CD4-positive, alpha-beta T cell (primary cell): ENCODE data around the gene FBXO11. TPM values are rescaled to one million over a fixed set of nuclear protein-coding genes. Genes with fewer than 3 reads are reported as not detected.
"Not testable (repeated sequence)": the region's sequence is repeated elsewhere in the genome, so short reads cannot be mapped to it uniquely, and the experiment has no call there.

Experiments
- ATAC-seq: fragments of 200-7000 bp; cut with Tn5 transposase; one replicate; pipeline ENCODE4 v1.10.0; 2022; ENCODE audit warnings: mild to moderate bottlenecking; ENCODE audit not compliant: poor library complexity
- CTCF ChIA-PET: fragments of 350-600 bp; sonication (Branson Sonifier 250); formaldehyde crosslinking; loops from one replicate; lab custom pipeline; 2021; ENCODE audit warnings: antibody characterized with exemption, inconsistent platforms; lab: Charles Lee
- POLR2A ChIA-PET: fragments of 350-600 bp; sonication (Branson Sonifier 250); formaldehyde crosslinking; loops from one replicate; lab custom pipeline; 2021; ENCODE audit warnings: antibody characterized with exemption, inconsistent platforms; lab: Charles Lee
- DNase-seq, 14 experiments: peaks; one replicate each; pipeline ENCODE4 v3.0.0-alpha.2; 2013 to 2020; ENCODE audit warnings: mixed read lengths in 2 of 14
- H3K27ac ChIP-seq, 2 donors: one replicate each; pipeline versions ENCODE4 v1.5.1 to v1.7.0; 2013; ENCODE audit warnings: low read length in 2 of 2, low read depth in 1 of 2, mild to moderate bottlenecking in 1 of 2
- H3K27me3 ChIP-seq, 2 experiments: 1 replicate in 1 of 2; 2 replicates in 1 of 2; pipeline versions ENCODE4 v1.6.1 to v1.7.0; 2013; ENCODE audit warnings: low read length in 2 of 2, control low read depth in 1 of 2, mild to moderate bottlenecking in 1 of 2, moderate library complexity in 1 of 2; ENCODE audit not compliant: insufficient read depth in 2 of 2, control insufficient read depth in 1 of 2
- H3K36me3 ChIP-seq: one replicate; pipeline ENCODE4 v1.6.1; 2013; ENCODE audit warnings: low read length, control low read depth; ENCODE audit not compliant: insufficient read depth
- H3K4me1 ChIP-seq: one replicate; pipeline ENCODE4 v1.6.1; 2013; ENCODE audit warnings: low read length, control low read depth; ENCODE audit not compliant: insufficient read depth
- H3K4me3 ChIP-seq: one replicate; pipeline ENCODE4 v1.5.1; 2013; ENCODE audit warnings: mild to moderate bottlenecking, low read length, moderate library complexity
- H3K9me3 ChIP-seq, 2 experiments: 1 replicate in 1 of 2; 2 replicates in 1 of 2; pipeline versions ENCODE4 v1.6.1 to v1.7.0; 2013; ENCODE audit warnings: low read length in 2 of 2, mild to moderate bottlenecking in 2 of 2, control low read depth in 1 of 2, moderate library complexity in 1 of 2; ENCODE audit not compliant: control insufficient read depth in 1 of 2, insufficient read depth in 1 of 2
- H3K27ac Mint-ChIP-seq: one replicate; pipeline ENCODE4 v1.8.0; 2020; ENCODE audit warnings: mixed read lengths
- H3K27me3 Mint-ChIP-seq: one replicate; pipeline ENCODE4 v1.8.0; 2021; ENCODE audit warnings: mixed read lengths
- H3K36me3 Mint-ChIP-seq: one replicate; pipeline ENCODE4 v1.8.0; 2021; ENCODE audit warnings: low read depth, mixed read lengths
- H3K4me1 Mint-ChIP-seq: one replicate; pipeline ENCODE4 v1.8.0; 2021; ENCODE audit warnings: low read depth, mixed read lengths
- H3K4me3 Mint-ChIP-seq: one replicate; pipeline ENCODE4 v1.8.0; 2020; ENCODE audit warnings: mild to moderate bottlenecking, mixed read lengths
- H3K9me3 Mint-ChIP-seq: one replicate; pipeline ENCODE4 v1.8.0; 2020; ENCODE audit warnings: mixed read lengths
- CTCF ChIP-seq: fragments of 200-600 bp; IDR thresholded peaks from one replicate; pipeline ENCODE4 v1.8.0; 2022; ENCODE audit warnings: antibody characterized with exemption, mild to moderate bottlenecking
- intact Hi-C, 2 experiments: fragments of 100-400 bp; cut with DNase I in 1 of 2; cut with micrococcal nuclease in 1 of 2; formaldehyde crosslinking; loops; one replicate each; pipeline versions ENCODE4 v1.15.1 to v1.9.0; 2023 to 2025; cut with DNase I, micrococcal nuclease
- total RNA-seq, 174 experiments: library from RNA in 2 of 174; stranded (reverse) in 2 of 174; gene quantifications; one replicate each; pipeline ENCODE4 v1.2.3 and lab custom pipeline; 2021 to 2026

Gene FBXO11
- total RNA-seq, 2 experiments from 2014 or later, result 121 to 126 TPM

GRCh38 chr2:47900857-47901256 lies 5.4 kb downstream of the FBXO11 start:
- Mint-ChIP-seq H3K27me3 (no peaks in the 10 kb centered on the region), H3K4me1 (peaks cover 69% of the 10 kb centered on the region), H3K36me3 (peaks cover 20% of the 10 kb centered on the region), H3K27ac (no peak overlapping the region), H3K4me3 (no peak overlapping the region), H3K9me3 (no peaks in the 10 kb centered on the region)
- ChIA-PET CTCF (no interaction called here), POLR2A (interaction anchor here (1.3 kb wide), 1 partner anchor 631 kb away, joined by 3 read pairs; no protein-coding TSS in a partner anchor)
- DNase-seq, result no peak
- Histone ChIP-seq H3K9me3 (no peaks in the 10 kb centered on the region), H3K27me3 (no peaks in the 10 kb centered on the region), H3K4me1 (peaks cover 14% of the 10 kb centered on the region), H3K4me3 (no peak overlapping the region), H3K27ac (no peak overlapping the region), H3K36me3 (peaks cover 3% of the 10 kb centered on the region)
- no peak for TF ChIP-seq CTCF
- intact Hi-C loops, result no loop called here
- no peak for ATAC-seq

GRCh38 chr2:47899915-47900816 lies 6.1 kb downstream of the FBXO11 start:
- no peak overlapping the region for H3K27ac Mint-ChIP-seq
- DNase-seq, result no peak
- no peak for TF ChIP-seq CTCF
- peaks cover 3% of the 10 kb centered on the region for H3K36me3 ChIP-seq
- intact Hi-C loops, result loop anchor here in 1 of 2 experiments (5.0 kb wide), 1 partner anchor 118 kb away; the partner anchor contains the start of gene MSH6
- H3K4me3 ChIP-seq, result no peak overlapping the region
- no peaks in the 10 kb centered on the region for H3K9me3 Mint-ChIP-seq
- no peaks in the 10 kb centered on the region for H3K27me3 ChIP-seq
- H3K27me3 Mint-ChIP-seq, result no peaks in the 10 kb centered on the region
- H3K9me3 ChIP-seq, result no peaks in the 10 kb centered on the region
- no peak overlapping the region for H3K27ac ChIP-seq
- peak overlapping the region; percentile 36 for H3K4me3 Mint-ChIP-seq
- H3K4me1 ChIP-seq, result peaks cover 17% of the 10 kb centered on the region
- CTCF ChIA-PET, result interaction anchor here (0.6 to 1.3 kb wide), 2 partner anchors 36 to 99 kb away, joined by 3 to 4 read pairs; no protein-coding TSS in a partner anchor
- POLR2A ChIA-PET, result interaction anchor here (1.3 to 1.5 kb wide), 3 partner anchors 41 to 632 kb away, joined by 3 to 4 read pairs (median 3); partner anchors contain the start of gene MSH6
- ATAC-seq, result no peak
- peaks cover 20% of the 10 kb centered on the region for H3K36me3 Mint-ChIP-seq
- peaks cover 74% of the 10 kb centered on the region for H3K4me1 Mint-ChIP-seq

- Histone ChIP-seq H3K4me1 (peaks cover 17% of the 10 kb centered on the region), H3K27me3 (no peaks in the 10 kb centered on the region), H3K36me3 (peaks cover 3% of the 10 kb centered on the region), H3K9me3 (no peaks in the 10 kb centered on the region), H3K4me3 (no peak overlapping the region), H3K27ac (no peak overlapping the region)
- POLR2A ChIA-PET, result interaction anchor here (0.6 kb wide), 1 partner anchor 37 kb away, joined by 3 read pairs; no protein-coding TSS in a partner anchor
- no peaks in the 10 kb centered on the region for H3K27me3 Mint-ChIP-seq
- H3K4me1 Mint-ChIP-seq, result peaks cover 80% of the 10 kb centered on the region
- H3K4me3 Mint-ChIP-seq, result peak overlapping the region; percentile 54
- TF ChIP-seq CTCF, result no peak
- peak overlapping the region; percentile 22 for H3K27ac Mint-ChIP-seq
- ATAC-seq (no peak), DNase-seq (no peak)
- H3K36me3 Mint-ChIP-seq, result peaks cover 5% of the 10 kb centered on the region
- CTCF ChIA-PET, result interaction anchor here (0.7 to 1.2 kb wide), 4 partner anchors 9 to 146 kb away, joined by 3 to 5 read pairs (median 4); no protein-coding TSS in a partner anchor
- H3K9me3 Mint-ChIP-seq, result no peaks in the 10 kb centered on the region
- intact Hi-C loops, result loop anchor here in 1 of 2 experiments (5.0 kb wide), 1 partner anchor 116 kb away; the partner anchor contains the start of gene MSH6
These were observed 8.2 kb downstream of the FBXO11 start for GRCh38 chr2:47897883-47898731.

GRCh38 chr2:47897191-47897882 lies 9.0 kb downstream of the FBXO11 start:
- Mint-ChIP-seq H3K27ac (peak overlapping the region; percentile 22), H3K4me1 (peaks cover 79% of the 10 kb centered on the region), H3K4me3 (peak overlapping the region; percentile 40)
- H3K36me3 ChIP-seq, H3K27ac ChIP-seq, H3K27me3 Mint-ChIP-seq, H3K27me3 ChIP-seq, ATAC-seq, H3K36me3 Mint-ChIP-seq, DNase-seq, H3K9me3 Mint-ChIP-seq, H3K9me3 ChIP-seq, H3K4me3 ChIP-seq: not testable (repeated sequence)
- ChIA-PET POLR2A (interaction anchor here (0.6 to 1.5 kb wide), 3 partner anchors 9 to 36 kb away, joined by 3 to 7 read pairs (median 3); no protein-coding TSS in a partner anchor), CTCF (interaction anchor here (0.7 to 1.2 kb wide), 4 partner anchors 9 to 146 kb away, joined by 3 to 5 read pairs (median 4); no protein-coding TSS in a partner anchor)
- peaks cover 20% of the 10 kb centered on the region for H3K4me1 ChIP-seq
- intact Hi-C loops, result loop anchor here in 1 of 2 experiments (5.0 kb wide), 1 partner anchor 115 kb away; the partner anchor contains the start of gene MSH6
